GM12874 (cell line): ENCODE data around the gene GCGR.

ENCODE experiments used
- TF ChIP-seq, protein P1 (sequence below): IDR thresholded peaks from 2 replicates; pipeline ENCODE4 v1.5.1; 2011; ENCODE audit warnings: low read depth, mild to moderate bottlenecking, control low read depth, low read length, moderate library complexity; ENCODE audit not compliant: insufficient read depth

GCGR gene

DNA sequence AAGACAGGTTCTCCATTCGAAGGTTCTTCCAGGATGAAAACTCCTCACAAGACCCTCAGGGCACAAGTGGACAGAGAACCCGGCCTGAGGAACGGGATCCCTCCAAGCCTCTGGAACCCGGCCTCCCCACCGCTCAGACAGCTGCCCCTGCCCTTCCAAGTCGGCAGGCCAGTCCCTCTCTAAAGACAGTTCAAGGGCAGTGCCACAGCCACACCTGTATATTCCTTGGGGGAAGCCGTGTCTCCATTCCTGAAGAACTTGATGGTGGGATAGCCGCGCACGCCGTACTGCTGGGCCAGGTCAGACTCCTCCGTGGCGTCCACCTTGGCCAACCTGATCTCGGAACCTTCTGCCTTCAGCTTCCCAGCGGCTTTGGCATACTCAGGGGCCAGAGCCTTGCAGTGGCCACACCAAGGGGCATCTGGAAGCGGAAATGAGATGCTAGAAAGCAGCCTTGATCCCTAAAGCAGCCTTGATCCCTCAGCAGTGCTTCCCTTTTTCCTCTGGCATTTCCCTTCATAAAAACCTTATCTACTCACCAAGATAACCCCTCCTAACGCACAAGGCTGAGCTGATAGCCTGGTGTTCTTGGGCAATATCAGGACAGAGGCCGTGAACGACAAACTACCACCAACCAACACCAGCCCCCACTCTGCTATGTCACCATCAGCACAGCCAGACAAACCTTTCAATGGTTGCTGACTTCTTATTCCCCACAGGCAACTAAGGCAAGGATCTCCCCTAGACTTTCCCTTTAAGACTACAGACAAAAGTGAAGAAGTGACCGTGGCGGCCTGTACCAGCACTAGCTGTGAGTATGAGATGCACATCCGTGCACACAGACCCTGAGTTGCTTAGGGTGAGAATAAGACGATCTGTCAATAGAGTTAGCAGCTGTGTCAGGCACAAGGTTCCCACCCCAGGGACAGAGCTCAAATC, 55.3 kb downstream of the GCGR start:
- TF ChIP-seq, protein P1, sequence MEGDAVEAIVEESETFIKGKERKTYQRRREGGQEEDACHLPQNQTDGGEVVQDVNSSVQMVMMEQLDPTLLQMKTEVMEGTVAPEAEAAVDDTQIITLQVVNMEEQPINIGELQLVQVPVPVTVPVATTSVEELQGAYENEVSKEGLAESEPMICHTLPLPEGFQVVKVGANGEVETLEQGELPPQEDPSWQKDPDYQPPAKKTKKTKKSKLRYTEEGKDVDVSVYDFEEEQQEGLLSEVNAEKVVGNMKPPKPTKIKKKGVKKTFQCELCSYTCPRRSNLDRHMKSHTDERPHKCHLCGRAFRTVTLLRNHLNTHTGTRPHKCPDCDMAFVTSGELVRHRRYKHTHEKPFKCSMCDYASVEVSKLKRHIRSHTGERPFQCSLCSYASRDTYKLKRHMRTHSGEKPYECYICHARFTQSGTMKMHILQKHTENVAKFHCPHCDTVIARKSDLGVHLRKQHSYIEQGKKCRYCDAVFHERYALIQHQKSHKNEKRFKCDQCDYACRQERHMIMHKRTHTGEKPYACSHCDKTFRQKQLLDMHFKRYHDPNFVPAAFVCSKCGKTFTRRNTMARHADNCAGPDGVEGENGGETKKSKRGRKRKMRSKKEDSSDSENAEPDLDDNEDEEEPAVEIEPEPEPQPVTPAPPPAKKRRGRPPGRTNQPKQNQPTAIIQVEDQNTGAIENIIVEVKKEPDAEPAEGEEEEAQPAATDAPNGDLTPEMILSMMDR: no peak

DNA sequence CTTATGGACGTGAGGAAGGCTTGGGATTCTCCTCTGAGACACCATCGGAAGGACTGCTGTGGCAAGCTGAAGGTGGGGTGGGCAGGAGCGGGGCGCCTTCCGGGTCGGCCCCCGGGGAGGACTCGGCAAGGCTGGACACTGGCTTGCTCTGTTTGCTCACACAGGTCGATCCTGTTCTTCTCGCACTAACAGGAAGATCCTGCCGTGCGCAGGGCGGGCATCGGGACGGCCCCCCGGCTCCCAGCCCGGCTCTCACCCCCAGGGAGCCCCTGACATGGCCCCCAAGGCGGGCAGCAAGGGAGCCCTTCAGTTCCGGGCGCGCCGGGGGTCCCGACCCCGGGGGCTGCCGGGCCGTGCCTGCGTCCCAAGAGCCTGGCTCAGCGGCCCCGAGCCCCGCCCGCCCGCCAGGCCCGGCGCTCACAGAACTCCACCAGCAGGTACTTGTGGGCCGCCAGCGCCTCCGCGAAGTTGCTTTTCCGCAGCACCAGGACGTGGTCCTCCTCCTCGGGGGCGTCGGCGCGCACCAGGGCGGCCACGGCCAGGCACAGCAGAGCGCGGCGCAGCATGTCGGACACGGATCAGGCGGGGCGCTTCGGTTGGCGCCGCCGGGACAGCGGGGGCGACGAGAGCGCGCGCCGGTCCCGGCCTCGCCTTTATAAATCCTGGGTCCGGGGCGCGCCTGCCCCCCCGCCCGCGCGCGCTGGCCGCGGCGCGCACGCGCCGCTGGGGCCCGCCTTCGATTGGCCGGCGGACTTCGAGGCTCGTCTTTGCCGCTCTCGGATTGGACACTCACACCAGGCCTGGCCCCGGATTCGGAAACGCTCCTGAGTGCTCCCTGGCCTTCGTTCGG, 56.2 kb downstream of the GCGR start, which contains the start of gene P4HB:
P4HB (minus strand) TSS at position 630 of the 850 bp plus-strand sequence; CDS start at position 566, 64 bp downstream.
- TF ChIP-seq, protein P1: no peak

DNA sequence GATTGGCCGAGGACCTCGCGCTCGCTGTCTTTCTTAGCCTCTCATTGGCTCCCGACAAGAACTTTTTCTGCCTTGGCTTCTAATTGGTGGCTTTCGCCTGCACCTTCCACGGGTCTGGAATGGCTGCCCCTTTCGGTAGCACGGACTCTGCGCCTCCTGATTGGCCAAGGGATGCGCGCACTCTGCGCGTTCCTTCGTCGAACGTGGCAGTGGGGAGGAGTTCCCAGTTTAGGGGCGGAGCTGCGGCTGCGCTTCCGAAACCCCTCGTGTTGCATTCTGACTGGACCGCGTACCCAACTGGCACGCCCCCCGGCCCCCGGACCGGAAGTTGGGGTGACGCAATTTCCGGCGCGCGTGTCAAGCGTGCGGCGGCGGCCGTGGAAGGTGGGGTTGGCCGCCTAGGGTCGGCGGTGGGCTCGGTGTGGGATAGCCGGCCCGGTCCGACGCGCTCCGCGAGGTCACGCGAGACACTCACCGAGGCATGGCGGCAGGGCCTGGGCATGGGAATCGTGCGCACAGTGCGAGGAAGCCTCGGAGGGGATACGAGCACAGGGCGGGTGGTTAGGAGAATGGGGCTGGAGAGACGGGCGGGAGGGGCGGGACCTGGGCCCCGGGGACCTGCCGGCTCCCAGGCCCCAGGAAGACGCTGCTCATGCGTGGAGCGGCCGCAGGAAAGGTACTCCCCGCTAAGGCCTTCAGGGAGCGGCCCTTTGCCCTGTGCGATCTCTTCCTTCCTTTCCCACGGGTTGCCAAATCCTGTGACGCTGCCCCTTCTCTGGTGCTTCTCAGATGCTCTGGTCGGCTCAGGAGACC, 57.0 kb downstream of the GCGR start:
- TF ChIP-seq, protein P1: no peak

DNA sequence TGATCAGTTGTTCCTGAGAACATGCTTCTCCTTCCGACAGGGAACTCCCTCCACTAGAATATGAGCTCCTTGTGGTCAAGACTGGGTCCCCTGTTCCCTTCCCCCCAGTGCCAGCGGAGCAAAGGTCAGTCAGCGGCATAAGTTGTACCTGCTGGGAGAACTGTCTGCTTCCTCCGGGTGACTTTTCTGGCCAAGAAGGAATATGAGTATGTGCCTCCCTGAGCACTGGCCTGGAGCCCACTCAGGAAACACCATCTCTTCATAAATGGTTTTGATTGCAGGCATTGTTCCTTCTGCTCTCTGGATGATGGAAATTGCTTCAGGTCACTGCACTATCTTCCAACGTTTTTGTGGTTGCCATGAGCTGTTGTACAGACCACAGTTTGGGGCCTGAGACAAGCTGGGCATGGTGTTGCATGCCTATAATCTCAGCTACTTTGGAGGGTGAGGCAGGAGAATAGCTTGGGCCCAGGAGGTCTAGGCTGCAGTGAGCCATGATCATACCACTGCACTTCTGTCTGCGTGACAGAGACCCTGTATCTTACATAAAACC, 59.2 kb downstream of the GCGR start:
- TF ChIP-seq, protein P1: no peak
